ENCODE measurements around the gene CYGB. TPM values are rescaled to one million over a fixed set of nuclear protein-coding genes. Genes with fewer than 3 reads are reported as not detected.

The CYGB gene
- total and polyA plus RNA-seq, 9 of the 15 experiments (the other 6 are each of a cell fraction or from before 2014, with no cell fraction given), result 0.08 to 0.95 (median 0.18) TPM; not detected in 5

- peaks cover 30 to 62% of the 10 kb centered on the region in 2 experiments for H3K4me1 ChIP-seq (replicated peaks in 1 of 2; ENCODE audit: control insufficient read depth in 2 of 2, insufficient read depth in 2 of 2, low read length in 2 of 2)
- no TSS peak for BruUV-seq (replicated peaks)
- FAIRE-seq (no peak), DNase-seq (ENCODE audit: extremely low read depth in 1 of 4, low spot score in 3 of 4) (peak in 2 of 4 experiments; percentile 32 to 54), ATAC-seq (no peak)
- ChIA-PET CTCF (ENCODE audit: low intra/inter-chr PET ratio) (no interaction called here), POLR2A (interaction anchor here (0.6 to 1.5 kb wide), 4 partner anchors 10 to 120 kb away, joined by 3 to 7 read pairs (median 4); no protein-coding TSS in a partner anchor)
- intact Hi-C loops (cut with micrococcal nuclease) (no loop called here), in situ Hi-C loops (cut with MboI) (no loop called here)
- H3K9ac ChIP-seq (ENCODE audit: insufficient read depth in 1 of 2, low read depth in 2 of 2, low read length in 2 of 2), result peak overlapping the region; percentile 68 to 90; a peak in 3 of 4 replicates
- 77% methylated on average over 26 of the region's 32 CpGs for WGBS (ENCODE audit: insufficient coverage, low coverage, missing lambda C conversion rate)
- peak overlapping the region; percentile 89; the same call in 2 of the 3 replicates for H3K27ac ChIP-seq (ENCODE audit: extremely low read depth, low read depth, low read length)
- no peak overlapping the region for H3K4me3 ChIP-seq
- no peaks in the 10 kb centered on the region for H3K9me1 ChIP-seq (ENCODE audit: control insufficient read depth, insufficient read depth, low read length)
- no peaks in the 10 kb centered on the region; the same call in 2 of the 3 replicates for H3K36me3 ChIP-seq (ENCODE audit: control insufficient read depth, insufficient read depth, low read length)
- H3K27me3 ChIP-seq (ENCODE audit: control insufficient read depth in 2 of 2, insufficient read depth in 2 of 2, low read length in 2 of 2), result no peaks in the 10 kb centered on the region
- TF ChIP-seq USF1 (CRISPR knock-in tag; IDR thresholded peaks at IDR 0.05) (0 out of 2 replicates have a peak, but pooled peaks have one; percentile 18), AFF4 (CRISPR knock-in tag; IDR thresholded peaks at IDR 0.05) (no peak), EGR1 (conservative IDR thresholded peaks at IDR 0.05) (peak; percentile 71)
- no peaks in the 10 kb centered on the region for H3K9me3 ChIP-seq (replicated peaks; ENCODE audit: control insufficient read depth, insufficient read depth, low read depth, low read length)
- no peaks in the 10 kb centered on the region for H4K20me1 ChIP-seq (replicated peaks; ENCODE audit: control insufficient read depth, insufficient read depth, low read length)
- H3K4me2 ChIP-seq (ENCODE audit: insufficient read depth, low read length), result no peak overlapping the region
- peak overlapping the region; percentile 97 for H2AFZ ChIP-seq (ENCODE audit: low read depth, low read length)
- no peaks in the 10 kb centered on the region for H3K79me2 ChIP-seq (ENCODE audit: control insufficient read depth, insufficient read depth, low read length)
Measured at GRCh38 chr17:76530811-76531485, 6.6 kb downstream of the CYGB start.

All from K562 (cell line).